Spleen (tissue), 11 donors: ENCODE data around the gene ELOB. TPM values are rescaled to one million over a fixed set of nuclear protein-coding genes. Genes with fewer than 3 reads are reported as not detected.

Source experiments
- DNase-seq: peaks from one replicate; pipeline ENCODE4 v3.0.0-alpha.2; 2020
- H3K27ac ChIP-seq, 8 donors: fragments of 200-600 bp; sonication (generic) in 7 of 8; 1 replicate in 4 of 8; 2 replicates in 4 of 8; pipeline versions ENCODE4 v1.5.0 to v1.8.0; 2016 to 2021; ENCODE audit warnings: inconsistent platforms in 4 of 8, mild to moderate bottlenecking in 4 of 8, moderate library complexity in 1 of 8
- H3K27me3 ChIP-seq, 7 donors: fragments of 200-600 bp; sonication (generic) in 6 of 7; replicated peaks in 1 of 7; 1 replicate in 4 of 7; 2 replicates in 3 of 7; pipeline versions ENCODE4 v1.5.0 to v1.8.0; 2016 to 2021; ENCODE audit warnings: inconsistent platforms in 3 of 7, mild to moderate bottlenecking in 1 of 7
- H3K36me3 ChIP-seq, 6 donors: fragments of 200-600 bp; sonication (generic) in 5 of 6; 1 replicate in 4 of 6; 2 replicates in 2 of 6; pipeline versions ENCODE4 v1.5.0 to v1.8.0; 2016 to 2021; ENCODE audit warnings: inconsistent platforms in 2 of 6
- H3K4me1 ChIP-seq, 6 donors: fragments of 200-600 bp; sonication (generic) in 5 of 6; 1 replicate in 3 of 6; 2 replicates in 3 of 6; pipeline versions ENCODE4 v1.5.0 to v1.8.0; 2016 to 2021; ENCODE audit warnings: inconsistent platforms in 3 of 6
- H3K4me3 ChIP-seq, 8 donors: fragments of 200-600 bp; sonication (generic) in 7 of 8; 1 replicate in 4 of 8; 2 replicates in 4 of 8; pipeline versions ENCODE4 v1.5.0 to v1.8.0; 2016 to 2021; ENCODE audit warnings: inconsistent platforms in 4 of 8, mild to moderate bottlenecking in 4 of 8, moderate library complexity in 2 of 8
- H3K9me3 ChIP-seq, 8 donors: fragments of 200-600 bp; sonication (generic) in 7 of 8; 1 replicate in 4 of 8; 2 replicates in 4 of 8; pipeline versions ENCODE4 v1.5.0 to v1.8.0; 2016 to 2021; ENCODE audit warnings: inconsistent platforms in 4 of 8
- CTCF ChIP-seq, 11 experiments: fragments of 200-600 bp in 7 of 11; fragments of 450-650 bp in 4 of 11; sonication (generic) in 4 of 11; IDR thresholded peaks in 8 of 11; conservative IDR thresholded peaks in 3 of 11; 1 replicate in 7 of 11; 2 replicates in 4 of 11; pipeline versions ENCODE4 v1.4.0 to v1.8.0; 2016 to 2021; ENCODE audit warnings: antibody characterized with exemption in 11 of 11, inconsistent platforms in 4 of 11, mild to moderate bottlenecking in 1 of 11
- POLR2A ChIP-seq, 3 donors: fragments of 450-650 bp; IDR thresholded peaks; one replicate each; pipeline ENCODE4 v1.5.1; 2017; ENCODE audit warnings: antibody characterized with exemption in 3 of 3, mild to moderate bottlenecking in 1 of 3
- POLR2AphosphoS5 ChIP-seq, 3 donors: sonication (generic); formaldehyde crosslinking; IDR thresholded peaks; one replicate each; pipeline ENCODE4 v1.5.1; 2017; ENCODE audit warnings: antibody characterized with exemption in 3 of 3
- WGBS, 5 donors: extraction: QIAGEN DNeasy Blood & Tissue Kit in 3 of 5; methylation state at CpG; one replicate each; pipeline versions ENCODE4 v1.1.5 to v1.1.7; 2013 to 2018; 5-methylcytosine and 5-hydroxymethylcytosine counted together
- intact Hi-C: fragments of 100-400 bp; cut with DNase I; formaldehyde crosslinking; loops from one replicate; pipeline ENCODE4 v1.15.0; 2023; ENCODE audit warnings: low total_unique reads
- polyA plus RNA-seq, 3 donors: library from polyadenylated mRNA; stranded (reverse); fragments of 200-250 nt; gene quantifications; one replicate each; pipeline ENCODE4 v1.2.1, GENCODE V29; 2013
- total RNA-seq, 7 donors: library from RNA; depleted of rRNA in 3 of 7; stranded (reverse); fragments of >200 nt in 3 of 7; fragmentation: NEBNext Ultra II Directional in 4 of 7; extraction: Animal tissue kit (Norgen Biotek cat#: 25700) in 4 of 7; gene quantifications; one replicate each; pipeline versions ENCODE4 v1.1.0 to v1.2.1, GENCODE V29; 2016 to 2021
- donor health status: healthy with polysubstance abuse.
- donor health status: DM: no; HTN: no; CAD: no; lungs with moderate emphysema.
- donor health status: DM: no; HTN: no; CAD: no.
- donor health status: Bipolar disorder and iron deficiency.
- donor health status: healthy.
- donor health status: DM: no; HTN: no; CAD: no.
- donor health status: DM: yes; HTN: yes; CAD: no.

ELOB gene
- total and polyA plus RNA-seq, 10 donors, result 128 to 467 (median 219) TPM

DNA sequence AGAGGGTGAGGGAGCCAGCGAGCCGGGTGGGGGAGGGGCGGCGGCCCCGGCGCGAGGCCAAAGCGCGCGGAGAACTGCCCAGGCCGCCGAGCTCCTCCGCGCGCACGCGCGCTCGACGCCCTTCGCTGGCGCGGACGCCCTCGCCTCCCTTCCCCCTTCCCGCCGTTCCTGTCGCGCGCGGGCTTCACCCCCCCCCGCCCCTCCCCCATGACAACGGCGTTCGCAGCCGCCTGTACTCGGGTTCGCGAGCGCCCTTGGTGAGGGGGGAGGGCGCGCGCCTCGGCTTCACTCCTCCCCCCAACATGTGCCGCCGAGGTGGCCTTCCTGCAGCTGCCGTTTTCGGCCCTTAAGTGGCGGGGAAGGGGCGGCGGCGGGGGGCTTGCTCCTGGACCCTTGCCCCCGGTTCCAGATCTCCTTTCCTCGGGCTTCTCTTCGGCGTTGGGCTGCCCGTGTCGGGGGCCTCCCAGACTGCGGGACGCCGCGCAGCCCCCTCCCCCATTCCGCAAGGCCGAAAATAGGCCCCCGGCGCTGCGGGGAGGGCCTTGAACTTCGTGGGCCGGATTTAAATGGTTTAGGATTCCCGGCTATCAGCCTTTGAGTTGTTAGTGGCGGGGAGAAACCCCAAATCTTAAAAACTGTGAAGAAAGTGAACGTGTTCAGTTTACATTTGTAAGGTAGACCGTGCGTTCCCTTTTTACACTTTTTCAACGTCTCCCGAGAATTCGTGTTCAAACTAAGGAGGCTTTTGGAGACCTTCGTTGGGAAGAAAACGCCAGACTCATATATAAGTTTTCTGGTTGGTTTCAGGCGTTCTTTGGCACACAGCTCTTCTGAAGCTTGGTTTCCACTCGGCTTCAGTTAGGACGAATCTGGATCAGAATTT, 24.0 kb downstream of the ELOB start:
- H3K27me3 ChIP-seq, result no peaks in the 10 kb centered on the region
- no peak for DNase-seq
- TF ChIP-seq POLR2A (IDR thresholded peaks at IDR 0.05) (no peak), POLR2AphosphoS5 (IDR thresholded peaks at IDR 0.05) (no peak), CTCF (IDR thresholded peaks at IDR 0.05 in 8 of 11, conservative IDR thresholded peaks at IDR 0.05 in 3 of 11) (no peak)
- H3K27ac ChIP-seq, result peak overlapping the region; percentile 98 to 100 (median 100)
- no peaks in the 10 kb centered on the region for H3K9me3 ChIP-seq
- H3K36me3 ChIP-seq, result peaks cover 0 to 21% (median 14%) of the 10 kb centered on the region in 6 donors
- H3K4me1 ChIP-seq, result peaks cover 32 to 66% (median 56%) of the 10 kb centered on the region in 6 donors
- H3K4me3 ChIP-seq, result peak overlapping the region; percentile 63 to 97 (median 86)
- intact Hi-C loops, result no loop called here
- WGBS, 5 donors, result 0 to 2% (median 1%) methylated on average over 39 to 79 of the region's 82 CpGs

GRCh38 chr16:2752035-2752849, 24.8 kb downstream of the ELOB start, which contains the start of gene SRRM2:
SRRM2 (plus strand) TSS chr16:2752638; CDS start chr16:2756365, 3,727 bp downstream.
- peak; percentile 98 for DNase-seq
- peak within 1 kb of the TSS; percentile 98 to 100 (median 100) for H3K27ac ChIP-seq
- peaks cover 32 to 58% (median 50%) of the 10 kb centered on the region in 6 donors for H3K4me1 ChIP-seq
- TF ChIP-seq POLR2A (IDR thresholded peaks at IDR 0.05) (peak; percentile 77 to 93 (median 86)), POLR2AphosphoS5 (IDR thresholded peaks at IDR 0.05) (peak; percentile 98 to 99 (median 99)), CTCF (IDR thresholded peaks at IDR 0.05 in 8 of 11, conservative IDR thresholded peaks at IDR 0.05 in 3 of 11) (peak in 4 of 11 experiments; percentile 14 to 39 (median 28))
- no peaks in the 10 kb centered on the region for H3K9me3 ChIP-seq
- intact Hi-C loops, result no loop called here
- peak within 1 kb of the TSS; percentile 63 to 97 (median 86) for H3K4me3 ChIP-seq
- 0 to 4% (median 2%) methylated on average over 9 to 94 of the region's 99 CpGs for WGBS, 5 donors
- H3K36me3 ChIP-seq, result peaks cover 0 to 13% (median 5%) of the 10 kb centered on the region in 6 donors
- no peaks in the 10 kb centered on the region for H3K27me3 ChIP-seq

GRCh38 chr16:2751577-2752034, 25.5 kb downstream of the ELOB start:
- peak; percentile 87 for DNase-seq
- intact Hi-C loops, result no loop called here
- TF ChIP-seq POLR2A (IDR thresholded peaks at IDR 0.05) (no peak), CTCF (IDR thresholded peaks at IDR 0.05 in 8 of 11, conservative IDR thresholded peaks at IDR 0.05 in 3 of 11) (no peak), POLR2AphosphoS5 (IDR thresholded peaks at IDR 0.05) (no peak)

More at GRCh38 chr16:2751577-2752034, 25.5 kb downstream of the ELOB start:
- WGBS, 5 donors, result 54 to 71% (median 59%) methylated on average over 19 to 23 of the region's 23 CpGs
- H3K27me3 ChIP-seq, result no peaks in the 10 kb centered on the region
- peak overlapping the region; percentile 63 to 97 (median 86) for H3K4me3 ChIP-seq
- peaks cover 30 to 51% (median 44%) of the 10 kb centered on the region in 6 donors for H3K4me1 ChIP-seq
- H3K27ac ChIP-seq, result peak overlapping the region; percentile 98 to 100 (median 100)
- peaks cover 0 to 6% (median 0%) of the 10 kb centered on the region in 6 donors for H3K36me3 ChIP-seq
- H3K9me3 ChIP-seq, result no peaks in the 10 kb centered on the region
